Uterus (tissue), 2 donors: Measurements from ENCODE around the gene TNPO1.

ENCODE experiments used
- CTCF ChIP-seq, 4 experiments: fragments of 200-600 bp in 2 of 4; fragments of 450-650 bp in 2 of 4; sonication (generic) in 2 of 4; IDR thresholded peaks; one replicate each; pipeline ENCODE4 v1.5.1; 2016 to 2019; ENCODE audit warnings: antibody characterized with exemption in 4 of 4, mild to moderate bottlenecking in 2 of 4, moderate library complexity in 1 of 4
- POLR2A ChIP-seq, 2 donors: fragments of 450-650 bp; IDR thresholded peaks; one replicate each; pipeline ENCODE4 v1.6.1; 2016; ENCODE audit warnings: antibody characterized with exemption in 2 of 2, mild to moderate bottlenecking in 1 of 2, moderate library complexity in 1 of 2

GRCh38 chr5:72922422-72922821 lies 106.0 kb downstream of the TNPO1 start:
- TF ChIP-seq POLR2A (IDR thresholded peaks at IDR 0.05) (no peak), CTCF (IDR thresholded peaks at IDR 0.05) (no peak)
